ENCODE data around the gene HLA-B.

Gene HLA-B

DNA sequence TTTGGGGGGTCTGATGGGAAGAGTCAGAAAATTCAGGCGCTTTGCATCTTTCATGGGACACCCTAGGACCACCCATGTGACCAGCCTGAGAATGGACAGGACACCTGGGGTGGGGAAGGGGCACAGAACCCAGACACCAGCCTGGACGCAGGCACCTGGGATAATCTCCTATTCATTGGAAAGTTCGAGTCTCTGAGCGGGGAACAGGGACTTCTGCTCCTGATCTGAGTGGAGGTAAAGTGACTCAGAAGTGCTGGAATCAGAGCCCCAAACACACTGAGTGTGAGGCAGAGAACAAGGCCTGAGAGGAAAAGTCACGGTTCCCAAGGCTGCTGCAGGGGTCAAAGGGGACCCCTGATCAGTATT, 1.4 kb downstream of the HLA-B start:
- H3K4me1 Mint-ChIP-seq, result no peaks in the 10 kb centered on the region
- H3K27ac Mint-ChIP-seq, result no peak overlapping the region
- H3K4me3 Mint-ChIP-seq, result peak overlapping the region; percentile 53 to 71 (median 71)
- H3K27me3 Mint-ChIP-seq (ENCODE audit: low read depth), result peaks cover 96% of the 10 kb centered on the region
- no peaks in the 10 kb centered on the region for H3K9me3 Mint-ChIP-seq
- H3K36me3 Mint-ChIP-seq (ENCODE audit: low read depth), result no peaks in the 10 kb centered on the region
- TF ChIP-seq, protein P1, sequence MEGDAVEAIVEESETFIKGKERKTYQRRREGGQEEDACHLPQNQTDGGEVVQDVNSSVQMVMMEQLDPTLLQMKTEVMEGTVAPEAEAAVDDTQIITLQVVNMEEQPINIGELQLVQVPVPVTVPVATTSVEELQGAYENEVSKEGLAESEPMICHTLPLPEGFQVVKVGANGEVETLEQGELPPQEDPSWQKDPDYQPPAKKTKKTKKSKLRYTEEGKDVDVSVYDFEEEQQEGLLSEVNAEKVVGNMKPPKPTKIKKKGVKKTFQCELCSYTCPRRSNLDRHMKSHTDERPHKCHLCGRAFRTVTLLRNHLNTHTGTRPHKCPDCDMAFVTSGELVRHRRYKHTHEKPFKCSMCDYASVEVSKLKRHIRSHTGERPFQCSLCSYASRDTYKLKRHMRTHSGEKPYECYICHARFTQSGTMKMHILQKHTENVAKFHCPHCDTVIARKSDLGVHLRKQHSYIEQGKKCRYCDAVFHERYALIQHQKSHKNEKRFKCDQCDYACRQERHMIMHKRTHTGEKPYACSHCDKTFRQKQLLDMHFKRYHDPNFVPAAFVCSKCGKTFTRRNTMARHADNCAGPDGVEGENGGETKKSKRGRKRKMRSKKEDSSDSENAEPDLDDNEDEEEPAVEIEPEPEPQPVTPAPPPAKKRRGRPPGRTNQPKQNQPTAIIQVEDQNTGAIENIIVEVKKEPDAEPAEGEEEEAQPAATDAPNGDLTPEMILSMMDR (IDR thresholded peaks at IDR 0.05; ENCODE audit: unreplicated experiment in 3 of 3), result no peak

DNA sequence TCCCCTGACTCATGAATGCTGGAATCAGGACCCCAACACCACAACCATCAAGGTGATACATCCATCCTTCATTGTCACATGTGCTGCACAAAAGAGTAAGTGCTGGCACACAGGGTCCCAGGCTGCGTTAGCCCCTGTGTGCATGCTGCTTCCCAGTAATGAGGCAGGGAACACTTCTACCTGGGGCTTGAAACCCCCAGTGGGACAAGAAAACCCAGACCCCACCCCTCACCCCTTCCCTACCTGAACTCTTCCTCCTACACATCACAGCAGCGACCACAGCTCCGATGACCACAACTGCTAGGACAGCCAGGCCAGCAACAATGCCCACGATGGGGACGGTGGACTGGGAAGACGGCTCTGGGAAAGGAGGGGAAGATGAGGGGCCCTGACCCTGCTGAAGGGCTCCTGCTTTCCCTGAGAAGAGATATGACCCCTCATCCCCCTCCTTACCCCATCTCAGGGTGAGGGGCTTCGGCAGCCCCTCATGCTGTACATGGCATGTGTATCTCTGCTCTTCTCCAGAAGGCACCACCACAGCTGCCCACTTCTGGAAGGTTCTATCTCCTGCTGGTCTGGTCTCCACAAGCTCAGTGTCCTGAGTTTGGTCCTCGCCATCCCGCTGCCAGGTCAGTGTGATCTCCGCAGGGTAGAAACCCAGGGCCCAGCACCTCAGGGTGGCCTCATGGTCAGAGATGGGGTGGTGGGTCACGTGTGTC, 2.0 kb downstream of the HLA-B start:
- no peak overlapping the region for H3K27ac Mint-ChIP-seq
- no peaks in the 10 kb centered on the region for H3K9me3 Mint-ChIP-seq
- TF ChIP-seq, protein P1 (IDR thresholded peaks at IDR 0.05; ENCODE audit: unreplicated experiment in 3 of 3), result no peak
- no peaks in the 10 kb centered on the region for H3K4me1 Mint-ChIP-seq
- H3K27me3 Mint-ChIP-seq (ENCODE audit: low read depth), result peaks cover 95% of the 10 kb centered on the region
- H3K4me3 Mint-ChIP-seq, result peak overlapping the region in 2 of 3 experiments; percentile 47 to 63
- no peaks in the 10 kb centered on the region for H3K36me3 Mint-ChIP-seq (ENCODE audit: low read depth)

DNA sequence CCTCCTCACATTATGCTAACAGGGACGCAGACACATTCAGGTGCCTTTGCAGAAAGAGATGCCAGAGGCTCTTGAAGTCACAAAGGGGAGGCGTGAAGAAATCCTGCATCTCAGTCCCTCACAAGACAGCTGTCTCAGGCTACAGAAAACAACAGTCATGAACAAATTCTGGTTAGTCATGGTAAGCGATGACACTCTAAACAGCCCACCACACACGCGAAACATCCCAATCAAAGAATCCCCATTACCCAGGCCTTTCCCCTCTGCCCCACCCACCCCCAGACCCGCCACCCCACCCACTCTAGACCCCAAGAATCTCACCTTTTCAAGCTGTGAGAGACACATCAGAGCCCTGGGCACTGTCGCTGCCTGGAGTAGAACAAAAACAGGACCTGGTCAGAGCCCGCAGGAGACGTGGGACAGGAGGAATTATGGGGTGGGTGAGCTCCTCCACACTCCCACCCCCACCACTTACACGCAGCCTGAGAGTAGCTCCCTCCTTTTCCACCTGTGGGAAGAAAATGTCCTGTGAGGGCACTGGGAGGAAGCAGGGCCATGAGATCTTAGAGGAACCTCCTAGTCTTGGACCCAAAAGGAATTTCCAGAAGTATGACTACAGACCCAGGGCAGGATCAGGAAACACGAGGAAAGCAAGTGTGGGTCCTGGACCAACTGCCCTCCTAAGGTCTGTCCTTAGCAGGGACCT, 2.7 kb downstream of the HLA-B start:
- Mint-ChIP-seq H3K4me1 (no peaks in the 10 kb centered on the region), H3K4me3 (peak overlapping the region in 2 of 3 experiments; percentile 55 to 63), H3K27ac (no peak overlapping the region), H3K9me3 (no peaks in the 10 kb centered on the region), H3K27me3 (ENCODE audit: low read depth) (peaks cover 93% of the 10 kb centered on the region), H3K36me3 (ENCODE audit: low read depth) (no peaks in the 10 kb centered on the region)
- TF ChIP-seq, protein P1 (IDR thresholded peaks at IDR 0.05; ENCODE audit: unreplicated experiment in 3 of 3), result no peak

DNA sequence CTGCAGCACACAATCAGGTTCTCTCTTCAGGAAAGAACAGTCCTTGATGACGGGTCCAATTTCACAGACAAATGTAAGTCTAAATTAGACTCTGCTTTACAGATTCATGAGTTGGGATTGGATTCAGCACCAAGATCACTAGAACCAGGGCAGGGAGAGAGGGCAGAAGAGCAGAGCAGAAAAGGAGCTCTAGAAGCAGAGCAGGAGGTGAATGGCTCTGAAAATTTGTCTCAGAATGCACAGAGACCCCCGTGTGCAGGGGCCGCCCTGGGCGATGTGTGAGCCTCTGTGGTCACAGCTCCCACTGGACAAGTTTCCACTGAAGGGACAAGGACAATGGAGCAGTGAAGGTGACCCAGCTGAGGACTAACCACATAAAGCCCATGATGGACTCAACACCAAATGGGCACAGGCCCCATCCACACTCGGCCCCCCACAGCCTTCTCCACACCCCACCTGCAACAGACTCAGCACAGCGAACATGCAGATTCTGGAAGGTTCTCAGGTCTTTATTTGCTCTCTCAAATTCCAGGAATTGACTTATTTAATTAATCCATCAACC, 3.5 kb downstream of the HLA-B start:
- no peaks in the 10 kb centered on the region for H3K36me3 Mint-ChIP-seq (ENCODE audit: low read depth)
- peak overlapping the region; percentile 16 to 49 (median 19) for H3K4me3 Mint-ChIP-seq
- H3K4me1 Mint-ChIP-seq, result no peaks in the 10 kb centered on the region
- peaks cover 90% of the 10 kb centered on the region for H3K27me3 Mint-ChIP-seq (ENCODE audit: low read depth)
- no peaks in the 10 kb centered on the region for H3K9me3 Mint-ChIP-seq
- H3K27ac Mint-ChIP-seq, result no peak overlapping the region
- TF ChIP-seq, protein P1 (IDR thresholded peaks at IDR 0.05; ENCODE audit: unreplicated experiment in 3 of 3), result no peak

DNA sequence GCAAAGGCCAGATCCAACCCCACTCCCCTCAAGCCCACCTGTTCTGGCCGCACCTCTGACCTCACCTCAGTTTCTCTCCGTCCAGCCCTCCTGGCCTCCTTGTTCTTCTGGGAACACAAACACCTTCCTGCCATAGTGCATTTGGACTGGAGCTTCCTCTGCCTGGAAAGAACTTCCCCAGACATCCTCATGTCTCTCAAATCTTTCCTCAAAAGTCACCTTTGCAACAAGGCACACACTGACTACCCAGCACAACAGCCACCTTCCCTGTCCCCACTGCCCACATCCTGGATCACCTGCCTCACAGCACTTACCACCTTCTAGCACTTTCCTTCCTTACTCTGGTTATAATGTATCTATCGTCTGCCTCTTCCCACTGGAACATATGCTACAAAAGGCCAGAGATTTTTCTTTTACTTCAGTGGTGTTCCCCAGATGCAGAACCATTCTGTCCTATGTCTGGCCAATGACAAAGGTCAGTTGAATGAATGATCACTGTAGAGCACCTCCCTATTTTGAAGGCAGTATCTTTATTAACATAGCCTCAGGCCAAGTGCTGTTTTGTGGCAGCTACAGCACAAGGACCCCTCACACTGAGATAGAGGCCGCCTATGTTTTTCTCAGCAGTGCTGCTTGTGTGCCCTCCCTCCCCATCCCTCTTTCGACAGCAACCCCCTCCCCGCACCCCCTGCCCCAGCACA, 4.1 kb downstream of the HLA-B start:
- no peak overlapping the region for H3K27ac Mint-ChIP-seq
- no peak overlapping the region for H3K4me3 Mint-ChIP-seq
- H3K27me3 Mint-ChIP-seq (ENCODE audit: low read depth), result peaks cover 89% of the 10 kb centered on the region
- H3K9me3 Mint-ChIP-seq, result no peaks in the 10 kb centered on the region
- TF ChIP-seq, protein P1 (IDR thresholded peaks at IDR 0.05; ENCODE audit: unreplicated experiment in 3 of 3), result no peak
- no peaks in the 10 kb centered on the region for H3K4me1 Mint-ChIP-seq
- H3K36me3 Mint-ChIP-seq (ENCODE audit: low read depth), result no peaks in the 10 kb centered on the region
